Prostate gland (tissue), 2 donors: Measurements from ENCODE around the gene LUC7L. TPM values are rescaled to one million over a fixed set of nuclear protein-coding genes. Genes with fewer than 3 reads are reported as not detected.
"Not testable (repeated sequence)": the region's sequence is repeated elsewhere in the genome, so short reads cannot be mapped to it uniquely, and the experiment has no call there.

Experiments used
- DNase-seq: peaks from one replicate; pipeline ENCODE4 v3.0.0-alpha.2; 2019; ENCODE audit warnings: low spot score
- H3K27ac ChIP-seq, 2 donors: fragments of 200-600 bp; sonication (generic); 2 replicates each; pipeline ENCODE4 v1.5.1; 2017 to 2019
- H3K27me3 ChIP-seq: fragments of 200-600 bp; sonication (generic); replicated peaks from 2 replicates; pipeline ENCODE4 v1.5.1; 2019; ENCODE audit not compliant: insufficient read depth
- H3K36me3 ChIP-seq, 2 donors: fragments of 200-600 bp; sonication (generic); 1 replicate in 1 of 2; 2 replicates in 1 of 2; pipeline versions ENCODE4 v1.5.1 to v1.8.1; 2017 to 2019
- H3K4me1 ChIP-seq: fragments of 200-600 bp; sonication (generic); replicated peaks from 2 replicates; pipeline ENCODE4 v1.5.1; 2019
- H3K4me3 ChIP-seq, 2 donors: fragments of 200-600 bp; sonication (generic); 2 replicates each; pipeline ENCODE4 v1.5.1; 2017 to 2019
- H3K9me3 ChIP-seq: fragments of 200-600 bp; sonication (generic); 2 replicates; pipeline ENCODE4 v1.5.1; 2017
- POLR2A ChIP-seq: fragments of 450-650 bp; IDR thresholded peaks from one replicate; pipeline ENCODE4 v1.6.1; 2016; ENCODE audit warnings: antibody characterized with exemption, mild to moderate bottlenecking
- POLR2AphosphoS5 ChIP-seq: sonication (generic); formaldehyde crosslinking; IDR thresholded peaks from one replicate; pipeline ENCODE4 v1.6.1; 2017; ENCODE audit warnings: antibody characterized with exemption
- WGBS: methylation state at CpG from one replicate; pipeline ENCODE4 v1.1.5; 2018; 5-methylcytosine and 5-hydroxymethylcytosine counted together
- intact Hi-C: fragments of 100-400 bp; cut with DNase I; formaldehyde crosslinking; loops from one replicate; pipeline ENCODE4 v1.14.2; 2022
- total RNA-seq, 2 donors: library from RNA; depleted of rRNA; stranded (reverse); fragments of >200 nt; gene quantifications; one replicate each; pipeline ENCODE4 v1.1.0, GENCODE V29; 2016
- TF ChIP-seq, protein P1 (sequence below), 4 experiments: fragments of 200-600 bp in 2 of 4; fragments of 450-650 bp in 2 of 4; sonication (generic) in 2 of 4; IDR thresholded peaks; 1 replicate in 3 of 4; 2 replicates in 1 of 4; pipeline ENCODE4 v1.5.1; 2016 to 2019; ENCODE audit warnings: antibody characterized with exemption in 4 of 4, mild to moderate bottlenecking in 2 of 4, moderate library complexity in 2 of 4

Gene LUC7L
- total RNA-seq, 2 donors from 2014 or later = 55.1 to 108 TPM

DNA sequence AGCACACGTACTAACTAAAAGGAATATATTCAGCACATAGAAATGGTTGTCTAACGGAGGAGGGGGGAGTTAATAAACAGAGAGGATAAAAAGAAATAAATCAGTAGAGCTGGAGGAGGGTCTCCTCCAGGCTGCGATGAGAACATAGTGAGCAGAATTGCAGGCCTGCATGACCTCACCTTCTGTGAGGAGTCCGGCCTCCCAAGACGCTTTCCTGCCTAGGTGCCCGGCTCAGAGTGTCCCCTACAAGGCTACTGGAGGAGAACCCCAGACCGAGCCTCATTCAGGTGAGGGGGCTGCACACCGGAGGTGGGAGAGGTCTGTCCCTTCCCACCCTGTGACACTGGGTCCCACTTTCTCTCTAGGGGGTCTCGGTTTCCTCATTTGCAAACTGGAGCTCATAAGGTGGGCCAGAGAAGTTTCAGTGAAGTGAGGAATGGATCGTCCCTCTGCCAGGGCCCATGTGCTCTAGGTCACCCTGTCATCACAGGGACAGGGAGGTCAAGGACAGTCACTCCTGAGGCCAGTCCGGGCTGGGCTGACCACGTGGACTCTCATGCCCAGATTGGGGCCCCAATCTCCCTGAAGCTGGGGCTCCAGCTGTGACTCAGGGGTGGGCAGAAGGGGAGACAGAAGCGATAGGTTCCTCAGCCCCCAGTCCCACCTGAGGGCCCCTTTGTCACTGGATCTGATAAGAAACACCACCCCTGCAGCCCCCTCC, 66.8 kb downstream of the LUC7L start:
- Histone ChIP-seq H3K9me3 (no peaks in the 10 kb centered on the region), H3K4me1 (peaks cover 13% of the 10 kb centered on the region), H3K27ac (no peak overlapping the region), H3K27me3 (peaks cover 16% of the 10 kb centered on the region), H3K4me3 (no peak overlapping the region), H3K36me3 (no peaks in the 10 kb centered on the region)
- TF ChIP-seq, protein P1, sequence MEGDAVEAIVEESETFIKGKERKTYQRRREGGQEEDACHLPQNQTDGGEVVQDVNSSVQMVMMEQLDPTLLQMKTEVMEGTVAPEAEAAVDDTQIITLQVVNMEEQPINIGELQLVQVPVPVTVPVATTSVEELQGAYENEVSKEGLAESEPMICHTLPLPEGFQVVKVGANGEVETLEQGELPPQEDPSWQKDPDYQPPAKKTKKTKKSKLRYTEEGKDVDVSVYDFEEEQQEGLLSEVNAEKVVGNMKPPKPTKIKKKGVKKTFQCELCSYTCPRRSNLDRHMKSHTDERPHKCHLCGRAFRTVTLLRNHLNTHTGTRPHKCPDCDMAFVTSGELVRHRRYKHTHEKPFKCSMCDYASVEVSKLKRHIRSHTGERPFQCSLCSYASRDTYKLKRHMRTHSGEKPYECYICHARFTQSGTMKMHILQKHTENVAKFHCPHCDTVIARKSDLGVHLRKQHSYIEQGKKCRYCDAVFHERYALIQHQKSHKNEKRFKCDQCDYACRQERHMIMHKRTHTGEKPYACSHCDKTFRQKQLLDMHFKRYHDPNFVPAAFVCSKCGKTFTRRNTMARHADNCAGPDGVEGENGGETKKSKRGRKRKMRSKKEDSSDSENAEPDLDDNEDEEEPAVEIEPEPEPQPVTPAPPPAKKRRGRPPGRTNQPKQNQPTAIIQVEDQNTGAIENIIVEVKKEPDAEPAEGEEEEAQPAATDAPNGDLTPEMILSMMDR (IDR thresholded peaks at IDR 0.05) = no peak
- TF ChIP-seq POLR2A (no peak), POLR2AphosphoS5 (no peak)
- 90% methylated on average over 13 of the region's 13 CpGs for WGBS
- DNase-seq = no peak
- intact Hi-C loops = no loop called here

DNA sequence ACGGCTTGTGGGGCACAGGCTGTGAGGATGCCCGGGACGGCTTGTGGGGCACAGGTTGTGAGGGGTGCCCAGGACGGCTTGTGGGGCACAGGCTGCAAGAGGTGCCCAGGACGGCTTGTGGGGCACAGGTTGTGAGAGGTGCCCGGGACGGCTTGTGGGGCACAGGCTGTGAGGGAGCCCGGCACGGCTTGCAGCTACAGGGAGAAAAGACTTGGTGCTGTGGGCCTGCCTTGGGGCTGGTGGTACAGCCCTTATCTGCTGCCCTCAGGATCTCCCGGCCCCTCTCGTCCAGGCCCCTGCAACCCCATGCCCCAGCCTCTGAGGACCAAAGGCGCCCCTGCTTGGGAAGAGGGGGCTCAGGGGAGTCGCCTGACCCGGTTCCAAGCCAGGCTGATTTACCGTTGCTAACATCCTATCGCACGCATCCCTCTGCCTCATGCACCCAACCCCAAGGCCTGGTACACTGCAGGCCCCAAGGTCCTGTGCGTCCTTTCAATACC, 68.5 kb downstream of the LUC7L start:
- H3K27ac ChIP-seq = no peak overlapping the region
- H3K9me3 ChIP-seq = no peaks in the 10 kb centered on the region
- no peak for DNase-seq
- H3K4me3 ChIP-seq = no peak overlapping the region
- H3K36me3 ChIP-seq = no peaks in the 10 kb centered on the region
- H3K4me1 ChIP-seq = peaks cover 6% of the 10 kb centered on the region
- TF ChIP-seq POLR2A (no peak), POLR2AphosphoS5 (no peak)
- TF ChIP-seq, protein P1 (IDR thresholded peaks at IDR 0.05) = no peak
- peaks cover 6% of the 10 kb centered on the region for H3K27me3 ChIP-seq
- WGBS = 60% methylated on average over 18 of the region's 18 CpGs
- intact Hi-C loops = no loop called here

DNA sequence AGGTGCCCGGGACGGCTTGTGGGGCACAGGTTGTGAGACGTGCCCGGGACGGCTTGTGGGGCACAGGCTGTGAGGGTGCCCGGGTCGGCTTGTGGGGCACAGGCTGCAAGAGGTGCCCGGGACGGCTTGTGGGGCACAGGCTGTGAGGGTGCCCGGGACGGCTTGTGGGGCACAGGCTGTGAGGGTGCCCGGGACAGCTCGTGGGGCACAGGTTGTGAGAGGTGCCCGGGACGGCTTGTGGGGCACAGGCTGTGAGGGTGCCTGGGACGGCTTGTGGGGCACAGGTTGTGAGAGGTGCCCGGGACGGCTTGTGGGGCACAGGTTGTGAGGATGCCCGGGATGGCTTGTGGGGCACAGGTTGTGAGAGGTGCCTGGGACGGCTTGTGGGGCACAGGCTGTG, 69.0 kb downstream of the LUC7L start:
- H3K27ac ChIP-seq, H3K4me1 ChIP-seq, intact Hi-C loops, H3K27me3 ChIP-seq, H3K36me3 ChIP-seq, H3K9me3 ChIP-seq, DNase-seq, H3K4me3 ChIP-seq: not testable (repeated sequence)
- 60% methylated on average over 18 of the region's 20 CpGs for WGBS

DNA sequence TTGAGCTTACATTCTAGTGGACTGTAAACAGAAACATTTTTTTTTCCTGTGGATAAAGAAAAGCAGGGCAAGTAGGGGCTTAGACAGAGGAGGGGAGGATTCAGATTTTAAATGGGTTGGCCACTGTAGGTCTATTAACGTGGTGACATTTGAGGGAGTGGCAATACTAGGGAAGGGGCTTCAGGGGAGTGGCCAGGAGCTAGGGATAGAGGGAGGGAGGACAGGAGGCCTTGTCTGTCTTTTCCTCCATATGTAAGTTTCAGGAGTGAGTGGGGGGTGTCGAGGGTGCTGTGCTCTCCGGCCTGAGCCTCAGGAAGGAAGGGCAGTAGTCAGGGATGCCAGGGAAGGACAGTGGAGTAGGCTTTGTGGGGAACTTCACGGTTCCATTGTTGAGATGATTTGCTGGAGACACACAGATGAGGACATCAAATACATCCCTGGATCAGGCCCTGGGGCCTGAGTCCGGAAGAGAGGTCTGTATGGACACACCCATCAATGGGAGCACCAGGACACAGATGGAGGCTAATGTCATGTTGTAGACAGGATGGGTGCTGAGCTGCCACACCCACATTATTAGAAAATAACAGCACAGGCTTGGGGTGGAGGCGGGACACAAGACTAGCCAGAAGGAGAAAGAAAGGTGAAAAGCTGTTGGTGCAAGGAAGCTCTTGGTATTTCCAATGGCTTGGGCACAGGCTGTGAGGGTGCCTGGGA, 70.0 kb downstream of the LUC7L start:
- H3K27ac ChIP-seq = no peak overlapping the region
- H3K4me3 ChIP-seq = no peak overlapping the region
- intact Hi-C loops = no loop called here
- no peaks in the 10 kb centered on the region for H3K27me3 ChIP-seq
- WGBS = 41% methylated on average over 6 of the region's 6 CpGs
- no peak for DNase-seq
- H3K9me3 ChIP-seq = no peaks in the 10 kb centered on the region
- peaks cover 5% of the 10 kb centered on the region for H3K4me1 ChIP-seq
- no peaks in the 10 kb centered on the region for H3K36me3 ChIP-seq
- TF ChIP-seq POLR2A (no peak), POLR2AphosphoS5 (no peak)
- TF ChIP-seq, protein P1 (IDR thresholded peaks at IDR 0.05) = no peak

DNA sequence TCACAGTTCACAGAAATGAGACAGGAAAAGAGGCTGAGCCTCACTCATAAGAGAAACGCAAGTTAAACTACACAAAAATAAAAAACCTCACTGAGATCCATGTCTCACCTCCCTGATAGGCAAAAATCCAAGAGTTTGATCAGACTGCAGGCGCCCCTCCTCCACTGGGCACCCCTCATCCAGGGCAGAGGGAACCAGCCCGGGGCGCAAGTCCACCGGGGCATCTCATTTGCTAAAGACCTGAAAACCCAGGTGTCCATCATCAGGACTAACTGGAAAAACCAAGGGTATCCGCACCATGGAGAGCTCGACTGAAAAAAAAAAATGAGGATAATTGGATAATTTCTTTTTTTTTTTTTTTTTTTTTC, 74.2 kb downstream of the LUC7L start:
- Histone ChIP-seq H3K36me3 (no peaks in the 10 kb centered on the region), H3K9me3 (no peaks in the 10 kb centered on the region), H3K27ac (no peak overlapping the region), H3K4me3 (no peak overlapping the region), H3K4me1 (peaks cover 5% of the 10 kb centered on the region), H3K27me3 (no peaks in the 10 kb centered on the region)
- no peak for TF ChIP-seq POLR2A
- TF ChIP-seq POLR2AphosphoS5 = no peak
- TF ChIP-seq, protein P1 (IDR thresholded peaks at IDR 0.05) = no peak
- intact Hi-C loops = no loop called here
- 54% methylated on average over 7 of the region's 7 CpGs for WGBS
- DNase-seq = no peak
